Liver (tissue), 3 donors: Measurements from ENCODE around the gene EMSY.

Experiments used
- EGR1 ChIP-seq, 2 donors: IDR thresholded peaks; 2 replicates each; pipeline ENCODE4 v1.6.1; 2016 to 2018; ENCODE audit warnings: antibody characterized with exemption in 2 of 2, low read depth in 2 of 2
- GABPA ChIP-seq, 2 donors: IDR thresholded peaks in 1 of 2; conservative IDR thresholded peaks in 1 of 2; 2 replicates each; pipeline ENCODE4 v1.6.1; 2016; ENCODE audit warnings: antibody characterized with exemption in 2 of 2, mild to moderate bottlenecking in 1 of 2, moderate library complexity in 1 of 2
- NR2F2 ChIP-seq: IDR thresholded peaks from 2 replicates; pipeline ENCODE4 v1.6.1; 2016; ENCODE audit warnings: antibody characterized with exemption
- RAD21 ChIP-seq, 2 donors: IDR thresholded peaks; 2 replicates each; pipeline ENCODE4 v1.6.1; 2016; ENCODE audit warnings: antibody characterized with exemption in 2 of 2, mild to moderate bottlenecking in 2 of 2
- RXRA ChIP-seq, 2 donors: IDR thresholded peaks; 2 replicates each; pipeline ENCODE4 v1.6.1; 2017 to 2018; ENCODE audit warnings: antibody characterized with exemption in 2 of 2, mild to moderate bottlenecking in 1 of 2
- SP1 ChIP-seq: IDR thresholded peaks from 2 replicates; pipeline ENCODE4 v1.6.1; 2018; ENCODE audit warnings: antibody characterized with exemption, mild to moderate bottlenecking
- TAF1 ChIP-seq: conservative IDR thresholded peaks from 2 replicates; pipeline ENCODE4 v1.6.1; 2016; ENCODE audit warnings: antibody characterized with exemption, mild to moderate bottlenecking
- YY1 ChIP-seq: IDR thresholded peaks from 2 replicates; pipeline ENCODE4 v1.6.1; 2016; ENCODE audit warnings: antibody characterized with exemption, mild to moderate bottlenecking
- TF ChIP-seq, protein P1 (sequence below): fragments of 150-350 bp; IDR thresholded peaks from 2 replicates; pipeline ENCODE4 v1.5.1; 2017; ENCODE audit warnings: improper control_type of control experiment, low read depth, low read length; ENCODE audit not compliant: missing input control
- TF ChIP-seq, protein P2 (sequence below): IDR thresholded peaks from 2 replicates; pipeline ENCODE4 v1.6.1; 2016; ENCODE audit warnings: antibody characterized with exemption
- TF ChIP-seq, protein P3 (sequence below): IDR thresholded peaks from 2 replicates; pipeline ENCODE4 v1.6.1; 2016; ENCODE audit warnings: antibody characterized with exemption
- TF ChIP-seq, protein P4 (sequence below): IDR thresholded peaks from 2 replicates; pipeline ENCODE4 v1.6.1; 2016; ENCODE audit warnings: antibody characterized with exemption, mild to moderate bottlenecking
- TF ChIP-seq, protein P5 (sequence below): IDR thresholded peaks from 2 replicates; pipeline ENCODE4 v1.6.1; 2016; ENCODE audit warnings: antibody characterized with exemption
- donor health status: healthy.
- donor health status: healthy.

DNA sequence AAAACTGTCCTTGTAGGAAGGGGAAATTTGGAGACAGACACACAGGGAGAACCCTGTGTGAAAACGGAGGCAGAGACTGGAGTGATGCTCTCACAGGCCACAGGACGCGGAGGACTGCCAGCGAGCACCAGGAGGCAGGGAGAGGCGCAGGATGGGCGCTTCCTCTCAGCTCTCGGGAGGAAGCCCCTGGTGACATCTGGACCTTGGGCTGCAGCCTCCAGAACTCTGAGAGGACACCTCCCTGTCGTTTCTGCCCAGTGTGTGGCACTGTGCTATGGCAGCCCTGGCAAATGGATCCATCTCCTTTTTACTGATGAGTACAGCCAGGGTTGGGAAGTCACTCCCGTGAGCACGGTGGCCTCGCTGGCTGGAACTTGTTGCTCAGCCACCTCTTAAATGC is 151.8 kb downstream of the EMSY start:
- TF ChIP-seq, protein P1, sequence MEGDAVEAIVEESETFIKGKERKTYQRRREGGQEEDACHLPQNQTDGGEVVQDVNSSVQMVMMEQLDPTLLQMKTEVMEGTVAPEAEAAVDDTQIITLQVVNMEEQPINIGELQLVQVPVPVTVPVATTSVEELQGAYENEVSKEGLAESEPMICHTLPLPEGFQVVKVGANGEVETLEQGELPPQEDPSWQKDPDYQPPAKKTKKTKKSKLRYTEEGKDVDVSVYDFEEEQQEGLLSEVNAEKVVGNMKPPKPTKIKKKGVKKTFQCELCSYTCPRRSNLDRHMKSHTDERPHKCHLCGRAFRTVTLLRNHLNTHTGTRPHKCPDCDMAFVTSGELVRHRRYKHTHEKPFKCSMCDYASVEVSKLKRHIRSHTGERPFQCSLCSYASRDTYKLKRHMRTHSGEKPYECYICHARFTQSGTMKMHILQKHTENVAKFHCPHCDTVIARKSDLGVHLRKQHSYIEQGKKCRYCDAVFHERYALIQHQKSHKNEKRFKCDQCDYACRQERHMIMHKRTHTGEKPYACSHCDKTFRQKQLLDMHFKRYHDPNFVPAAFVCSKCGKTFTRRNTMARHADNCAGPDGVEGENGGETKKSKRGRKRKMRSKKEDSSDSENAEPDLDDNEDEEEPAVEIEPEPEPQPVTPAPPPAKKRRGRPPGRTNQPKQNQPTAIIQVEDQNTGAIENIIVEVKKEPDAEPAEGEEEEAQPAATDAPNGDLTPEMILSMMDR: no peak
- TF ChIP-seq, protein P2, sequence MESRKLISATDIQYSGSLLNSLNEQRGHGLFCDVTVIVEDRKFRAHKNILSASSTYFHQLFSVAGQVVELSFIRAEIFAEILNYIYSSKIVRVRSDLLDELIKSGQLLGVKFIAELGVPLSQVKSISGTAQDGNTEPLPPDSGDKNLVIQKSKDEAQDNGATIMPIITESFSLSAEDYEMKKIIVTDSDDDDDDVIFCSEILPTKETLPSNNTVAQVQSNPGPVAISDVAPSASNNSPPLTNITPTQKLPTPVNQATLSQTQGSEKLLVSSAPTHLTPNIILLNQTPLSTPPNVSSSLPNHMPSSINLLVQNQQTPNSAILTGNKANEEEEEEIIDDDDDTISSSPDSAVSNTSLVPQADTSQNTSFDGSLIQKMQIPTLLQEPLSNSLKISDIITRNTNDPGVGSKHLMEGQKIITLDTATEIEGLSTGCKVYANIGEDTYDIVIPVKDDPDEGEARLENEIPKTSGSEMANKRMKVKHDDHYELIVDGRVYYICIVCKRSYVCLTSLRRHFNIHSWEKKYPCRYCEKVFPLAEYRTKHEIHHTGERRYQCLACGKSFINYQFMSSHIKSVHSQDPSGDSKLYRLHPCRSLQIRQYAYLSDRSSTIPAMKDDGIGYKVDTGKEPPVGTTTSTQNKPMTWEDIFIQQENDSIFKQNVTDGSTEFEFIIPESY: no peak
- no peak for TF ChIP-seq TAF1
- no peak for TF ChIP-seq NR2F2
- TF ChIP-seq, protein P3, sequence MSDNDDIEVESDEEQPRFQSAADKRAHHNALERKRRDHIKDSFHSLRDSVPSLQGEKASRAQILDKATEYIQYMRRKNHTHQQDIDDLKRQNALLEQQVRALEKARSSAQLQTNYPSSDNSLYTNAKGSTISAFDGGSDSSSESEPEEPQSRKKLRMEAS: no peak
- no peak for TF ChIP-seq RAD21 (IDR thresholded peaks at IDR 0.05)
- no peak for TF ChIP-seq GABPA (IDR thresholded peaks at IDR 0.05 in 1 of 2, conservative IDR thresholded peaks at IDR 0.05 in 1 of 2)
- no peak for TF ChIP-seq EGR1 (IDR thresholded peaks at IDR 0.05; ENCODE audit: low read depth in 2 of 2)
- TF ChIP-seq, protein P4, sequence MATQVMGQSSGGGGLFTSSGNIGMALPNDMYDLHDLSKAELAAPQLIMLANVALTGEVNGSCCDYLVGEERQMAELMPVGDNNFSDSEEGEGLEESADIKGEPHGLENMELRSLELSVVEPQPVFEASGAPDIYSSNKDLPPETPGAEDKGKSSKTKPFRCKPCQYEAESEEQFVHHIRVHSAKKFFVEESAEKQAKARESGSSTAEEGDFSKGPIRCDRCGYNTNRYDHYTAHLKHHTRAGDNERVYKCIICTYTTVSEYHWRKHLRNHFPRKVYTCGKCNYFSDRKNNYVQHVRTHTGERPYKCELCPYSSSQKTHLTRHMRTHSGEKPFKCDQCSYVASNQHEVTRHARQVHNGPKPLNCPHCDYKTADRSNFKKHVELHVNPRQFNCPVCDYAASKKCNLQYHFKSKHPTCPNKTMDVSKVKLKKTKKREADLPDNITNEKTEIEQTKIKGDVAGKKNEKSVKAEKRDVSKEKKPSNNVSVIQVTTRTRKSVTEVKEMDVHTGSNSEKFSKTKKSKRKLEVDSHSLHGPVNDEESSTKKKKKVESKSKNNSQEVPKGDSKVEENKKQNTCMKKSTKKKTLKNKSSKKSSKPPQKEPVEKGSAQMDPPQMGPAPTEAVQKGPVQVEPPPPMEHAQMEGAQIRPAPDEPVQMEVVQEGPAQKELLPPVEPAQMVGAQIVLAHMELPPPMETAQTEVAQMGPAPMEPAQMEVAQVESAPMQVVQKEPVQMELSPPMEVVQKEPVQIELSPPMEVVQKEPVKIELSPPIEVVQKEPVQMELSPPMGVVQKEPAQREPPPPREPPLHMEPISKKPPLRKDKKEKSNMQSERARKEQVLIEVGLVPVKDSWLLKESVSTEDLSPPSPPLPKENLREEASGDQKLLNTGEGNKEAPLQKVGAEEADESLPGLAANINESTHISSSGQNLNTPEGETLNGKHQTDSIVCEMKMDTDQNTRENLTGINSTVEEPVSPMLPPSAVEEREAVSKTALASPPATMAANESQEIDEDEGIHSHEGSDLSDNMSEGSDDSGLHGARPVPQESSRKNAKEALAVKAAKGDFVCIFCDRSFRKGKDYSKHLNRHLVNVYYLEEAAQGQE: no peak
- TF ChIP-seq SP1: no peak
- no peak for TF ChIP-seq YY1
- no peak for TF ChIP-seq RXRA (IDR thresholded peaks at IDR 0.05)
- TF ChIP-seq, protein P5, sequence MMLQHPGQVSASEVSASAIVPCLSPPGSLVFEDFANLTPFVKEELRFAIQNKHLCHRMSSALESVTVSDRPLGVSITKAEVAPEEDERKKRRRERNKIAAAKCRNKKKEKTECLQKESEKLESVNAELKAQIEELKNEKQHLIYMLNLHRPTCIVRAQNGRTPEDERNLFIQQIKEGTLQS: no peak
